GM12864 (cell line): Measurements from ENCODE around the gene ARMC9.
A peak's percentile ranks its signal among the peaks of the same experiment; 100 is the strongest.
"Not testable (repeated sequence)": the region's sequence is repeated elsewhere in the genome, so short reads cannot be mapped to it uniquely, and the experiment has no call there.

ENCODE experiments used
- DNase-seq: peaks from one replicate; pipeline ENCODE4 v3.0.0-alpha.2; 2011; ENCODE audit warnings: low read depth
- H3K4me3 ChIP-seq: 2 replicates; pipeline ENCODE4 v1.5.1; 2011; ENCODE audit warnings: mild to moderate bottlenecking, low read depth, low read length, control low read depth
- CTCF ChIP-seq: IDR thresholded peaks from 2 replicates; pipeline ENCODE4 v1.5.1; 2011; ENCODE audit warnings: low read depth, mild to moderate bottlenecking, moderate library complexity, low read length, control low read depth, inconsistent platforms; ENCODE audit errors: missing control alignments

The ARMC9 gene

GRCh38 chr2:231397011-231397927 lies 198.8 kb downstream of the ARMC9 start:
- DNase-seq: no peak
- TF ChIP-seq CTCF: no peak
- H3K4me3 ChIP-seq: no peak overlapping the region

- no peak for DNase-seq
- H3K4me3 ChIP-seq: no peak overlapping the region
- TF ChIP-seq CTCF: no peak
Observed at GRCh38 chr2:231397928-231398294, 199.5 kb downstream of the ARMC9 start.

- no peak for TF ChIP-seq CTCF
- no peak for DNase-seq
- H3K4me3 ChIP-seq: no peak overlapping the region
Observed at GRCh38 chr2:231398585-231398984, 200.2 kb downstream of the ARMC9 start.

- DNase-seq: no peak
- no peak for TF ChIP-seq CTCF
- no peak overlapping the region for H3K4me3 ChIP-seq
Observed at GRCh38 chr2:231399046-231399852, 200.8 kb downstream of the ARMC9 start.

- no peak for TF ChIP-seq CTCF
- DNase-seq: no peak
- no peak overlapping the region for H3K4me3 ChIP-seq
Observed at GRCh38 chr2:231399853-231400680, 201.6 kb downstream of the ARMC9 start.

- not testable (repeated sequence) for H3K4me3 ChIP-seq, DNase-seq
- TF ChIP-seq CTCF: peak; percentile 5
Observed at GRCh38 chr2:231400681-231401080, 202.2 kb downstream of the ARMC9 start.

- DNase-seq, H3K4me3 ChIP-seq: not testable (repeated sequence)
Observed at GRCh38 chr2:231401101-231401500, 202.7 kb downstream of the ARMC9 start.

- not testable (repeated sequence) for DNase-seq, H3K4me3 ChIP-seq
Observed at GRCh38 chr2:231403421-231404182, 205.2 kb downstream of the ARMC9 start.

GRCh38 chr2:231404183-231404578 lies 205.8 kb downstream of the ARMC9 start:
- H3K4me3 ChIP-seq, DNase-seq: not testable (repeated sequence)
